ENCODE results near the gene RDH12.

The RDH12 gene

DNA sequence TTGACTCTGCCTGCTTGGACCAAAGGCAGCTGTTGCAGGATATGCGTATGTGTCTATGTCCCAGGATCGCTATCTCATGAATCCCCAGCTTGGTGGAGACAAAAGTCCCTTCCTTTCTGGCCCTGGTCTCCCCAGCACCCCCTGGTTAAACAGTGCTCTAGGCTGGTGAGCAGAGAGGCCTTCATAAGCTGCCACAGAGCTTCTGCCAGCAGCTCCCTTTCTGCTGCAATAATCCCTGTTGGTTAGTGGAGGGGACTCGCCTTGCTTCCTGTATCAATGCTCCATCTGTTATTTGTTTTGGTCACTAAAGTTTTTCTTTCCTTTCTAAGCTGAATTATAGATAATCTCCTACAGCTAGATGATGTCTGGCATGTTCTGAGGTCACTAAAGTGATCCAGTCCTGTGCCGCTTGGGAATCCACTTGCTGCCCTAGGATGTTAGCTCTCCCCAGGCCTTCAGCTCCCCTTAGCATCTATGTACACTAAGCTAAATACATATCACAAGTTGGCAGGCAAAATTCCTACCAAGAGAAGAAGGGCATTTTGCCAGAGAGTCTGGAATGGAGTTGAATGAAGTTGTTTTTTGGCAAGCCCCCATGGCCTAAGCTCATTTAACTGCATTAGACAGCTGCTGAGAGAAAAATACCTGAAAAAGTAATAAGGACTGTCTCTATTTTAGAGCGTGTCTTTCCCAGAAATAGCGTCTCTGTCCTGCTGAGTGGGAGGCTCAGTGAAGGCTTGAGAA lies 47.8 kb downstream of the RDH12 start:
- no peak for DNase-seq

DNA sequence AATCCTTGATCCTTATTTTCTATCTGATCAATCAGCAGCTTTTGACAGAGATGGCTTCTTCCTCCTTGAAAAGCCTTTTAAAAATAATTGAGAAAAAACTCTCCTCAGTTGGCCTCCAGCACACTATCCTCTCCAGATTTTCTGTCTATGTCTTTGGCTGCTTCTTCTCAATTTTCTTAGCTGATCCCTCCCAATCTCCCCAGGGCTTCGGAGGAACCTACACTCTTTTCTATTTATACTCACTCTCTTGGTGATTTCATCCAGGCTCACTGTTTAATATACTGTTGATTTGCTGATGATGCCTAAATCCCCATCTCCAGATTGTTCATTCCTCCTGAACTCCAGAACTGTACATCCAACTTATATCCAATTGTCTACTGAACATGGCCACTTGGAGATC lies 54.8 kb downstream of the RDH12 start:
- DNase-seq = no peak

GRCh38 chr14:67757175-67757574 lies 55.5 kb downstream of the RDH12 start:
- DNase-seq = no peak

DNA sequence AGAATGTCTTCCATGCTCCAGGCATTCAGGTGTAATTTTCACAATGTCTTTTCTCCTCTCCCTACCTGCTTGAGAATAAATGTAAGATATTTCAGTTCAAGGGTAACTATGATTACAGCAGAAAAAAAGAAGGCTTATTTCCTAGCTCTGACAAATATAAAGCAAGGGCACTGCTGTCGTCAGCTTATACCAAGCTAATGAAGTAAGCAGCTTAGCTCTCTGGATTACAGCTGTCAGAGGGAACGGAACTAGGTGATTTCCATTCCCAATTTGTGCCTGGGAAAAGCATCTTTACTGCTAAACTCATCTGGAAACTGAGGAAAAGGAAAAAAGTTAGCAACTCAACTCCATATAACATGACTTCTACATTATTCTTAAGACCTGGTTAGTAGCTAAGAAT lies 58.2 kb downstream of the RDH12 start:
- DNase-seq = no peak

GRCh38 chr14:67762051-67762450 lies 60.4 kb downstream of the RDH12 start:
- no peak for DNase-seq

GRCh38 chr14:67763158-67763822 lies 61.6 kb downstream of the RDH12 start:
- no peak for DNase-seq

GRCh38 chr14:67764496-67764895 lies 62.8 kb downstream of the RDH12 start:
- no peak for DNase-seq

- no peak for DNase-seq
Measured at GRCh38 chr14:67765192-67765834, 63.6 kb downstream of the RDH12 start.

- no peak for DNase-seq
Measured at GRCh38 chr14:67766035-67766680, 64.5 kb downstream of the RDH12 start.

DNA sequence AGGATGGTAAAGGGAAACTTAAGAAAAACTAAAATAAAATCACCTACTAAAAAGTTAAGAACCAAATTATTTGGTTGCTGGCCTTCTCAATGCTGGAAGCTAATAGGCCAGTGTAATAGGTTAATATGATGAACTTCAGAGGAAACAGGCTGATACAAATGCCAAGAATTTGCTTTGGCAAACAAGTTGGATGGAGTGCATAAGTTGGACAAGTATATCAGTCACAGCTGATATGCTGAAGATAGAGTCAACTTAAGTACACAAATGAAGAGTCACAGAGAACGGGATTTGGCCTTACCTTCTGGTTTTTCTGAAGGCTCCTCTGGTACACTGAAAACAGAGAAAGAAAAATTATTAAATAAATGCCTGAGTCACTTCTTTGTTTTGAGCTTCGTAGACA lies 66.5 kb downstream of the RDH12 start:
- DNase-seq = no peak

GRCh38 chr14:67773844-67774377 lies 72.2 kb downstream of the RDH12 start:
- DNase-seq = no peak

GRCh38 chr14:67776653-67777322 lies 75.1 kb downstream of the RDH12 start:
- no peak for DNase-seq

- no peak for DNase-seq
Measured at GRCh38 chr14:67778792-67779191, 77.1 kb downstream of the RDH12 start.

DNA sequence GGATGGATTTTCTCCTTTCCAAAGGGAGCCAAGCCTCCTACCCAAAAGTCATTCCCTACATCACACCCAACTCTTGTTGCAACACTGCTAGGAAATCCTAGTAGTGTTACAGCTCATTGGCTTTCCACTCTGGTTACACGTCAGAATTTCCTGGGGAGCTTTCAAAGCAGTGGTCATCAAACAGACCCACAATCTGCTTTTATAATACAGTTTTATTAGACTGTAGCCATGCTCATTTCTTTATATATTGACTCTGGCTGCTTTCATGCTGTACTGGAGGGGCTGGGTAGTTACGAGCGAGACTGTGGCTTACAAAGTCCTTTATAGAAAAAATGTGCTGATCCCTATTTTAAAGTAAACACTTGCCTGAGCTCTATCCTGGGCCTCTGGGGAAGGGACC lies 80.4 kb downstream of the RDH12 start:
- no peak for DNase-seq

Data from right kidney (tissue), 1 donor.